Adrenal gland (tissue), 5 donors: ENCODE measurements around the gene ADGRE3.

Experiments
- CTCF ChIP-seq, 6 experiments: fragments of 450-650 bp in 4 of 6; fragments of 200-600 bp in 2 of 6; sonication (generic) in 1 of 6; IDR thresholded peaks; 1 replicate in 5 of 6; 2 replicates in 1 of 6; pipeline versions ENCODE4 v1.5.1 to v1.8.0; 2016 to 2021; ENCODE audit warnings: antibody characterized with exemption in 6 of 6, mild to moderate bottlenecking in 2 of 6, moderate library complexity in 1 of 6
- POLR2A ChIP-seq, 2 donors: fragments of 450-650 bp; IDR thresholded peaks; one replicate each; pipeline ENCODE4 v1.6.1; 2017; ENCODE audit warnings: antibody characterized with exemption in 2 of 2, mild to moderate bottlenecking in 2 of 2, moderate library complexity in 1 of 2
- donor health status: DM: no; HTN: no; CAD: no.

- TF ChIP-seq CTCF (IDR thresholded peaks at IDR 0.05) (no peak), POLR2A (IDR thresholded peaks at IDR 0.05) (no peak)
Measured at GRCh38 chr19:14683439-14683838, 8.8 kb upstream of the ADGRE3 start.
